RWPE1 (cell line): Measurements from ENCODE around the gene BNC2.

Source experiments
- CTCF ChIA-PET: fragments of 350-600 bp; sonication (Branson Sonifier 250); formaldehyde crosslinking; extraction: SDS; loops from one replicate; lab custom pipeline; 2021; lab: Yijun Ruan, JAX
- POLR2A ChIA-PET: fragments of 400-600 bp; formaldehyde crosslinking; extraction: SDS; loops from one replicate; lab custom pipeline; 2020; ENCODE audit warnings: antibody characterized with exemption; ENCODE audit not compliant: low non-redundant PET; lab: Yijun Ruan, JAX
- DNase-seq: peaks from one replicate; pipeline ENCODE4 v3.0.0; 2012; ENCODE audit warnings: low spot score
- H3K27ac ChIP-seq: fragments of 450-650 bp; 2 replicates; pipeline ENCODE4 v1.5.1; 2017
- CTCF ChIP-seq: fragments of 450-650 bp; conservative IDR thresholded peaks from 2 replicates; pipeline ENCODE4 v1.5.1; 2017; ENCODE audit warnings: low read depth, mild to moderate bottlenecking

The BNC2 gene

GRCh38 chr9:16782490-16782889, 88.0 kb downstream of the BNC2 start:
- no peak for DNase-seq
- ChIA-PET POLR2A (no interaction called here), CTCF (no interaction called here)
- no peak overlapping the region for H3K27ac ChIP-seq
- no peak for TF ChIP-seq CTCF

GRCh38 chr9:16775330-16775729, 95.1 kb downstream of the BNC2 start:
- ChIA-PET CTCF (no interaction called here), POLR2A (no interaction called here)
- TF ChIP-seq CTCF = no peak
- no peak for DNase-seq
- H3K27ac ChIP-seq = no peak overlapping the region

- H3K27ac ChIP-seq = no peak overlapping the region
- CTCF ChIA-PET = no interaction called here
- POLR2A ChIA-PET = no interaction called here
- DNase-seq = no peak
- TF ChIP-seq CTCF = no peak
Observed at GRCh38 chr9:16773617-16774016, 96.9 kb downstream of the BNC2 start.

GRCh38 chr9:16773116-16773515, 97.4 kb downstream of the BNC2 start:
- no peak for TF ChIP-seq CTCF
- DNase-seq = no peak
- no peak overlapping the region for H3K27ac ChIP-seq
- ChIA-PET POLR2A (no interaction called here), CTCF (no interaction called here)

- ChIA-PET CTCF (no interaction called here), POLR2A (no interaction called here)
- no peak for DNase-seq
- H3K27ac ChIP-seq = no peak overlapping the region
- TF ChIP-seq CTCF = no peak
Observed at GRCh38 chr9:16771356-16771755, 99.1 kb downstream of the BNC2 start.

GRCh38 chr9:16769291-16769690, 101.2 kb downstream of the BNC2 start:
- ChIA-PET CTCF (no interaction called here), POLR2A (no interaction called here)
- no peak for TF ChIP-seq CTCF
- no peak for DNase-seq
- H3K27ac ChIP-seq = no peak overlapping the region

- TF ChIP-seq CTCF = no peak
- CTCF ChIA-PET = no interaction called here
- POLR2A ChIA-PET = no interaction called here
- DNase-seq = no peak
- H3K27ac ChIP-seq = no peak overlapping the region
Observed at GRCh38 chr9:16768816-16769215, 101.7 kb downstream of the BNC2 start.
